KG1 (cell line): ENCODE data around the gene KDM5A.

ENCODE experiments used
- DNase-seq: peaks from one replicate; lab custom pipeline; 2025; lab: John Stamatoyannopoulos, UW

KDM5A gene

GRCh38 chr12:272942-273341 lies 116.2 kb downstream of the KDM5A start:
- no peak for DNase-seq

GRCh38 chr12:271161-271560 lies 118.0 kb downstream of the KDM5A start:
- DNase-seq, result no peak

- no peak for DNase-seq
These were observed 119.9 kb downstream of the KDM5A start for GRCh38 chr12:269191-269590.

- DNase-seq, result no peak
These were observed 120.7 kb downstream of the KDM5A start for GRCh38 chr12:268483-268840.

GRCh38 chr12:267581-268482 lies 121.3 kb downstream of the KDM5A start:
- DNase-seq, result no peak

- DNase-seq, result no peak
These were observed 124.0 kb downstream of the KDM5A start for GRCh38 chr12:265096-265495.

- DNase-seq, result no peak
These were observed 124.9 kb downstream of the KDM5A start for GRCh38 chr12:264269-264668.

GRCh38 chr12:263574-263973 lies 125.5 kb downstream of the KDM5A start:
- DNase-seq, result no peak

- no peak for DNase-seq
These were observed 126.3 kb downstream of the KDM5A start, which contains the start of gene SLC6A13 for GRCh38 chr12:262817-263216. SLC6A13 (minus strand) TSS chr12:262836; CDS start chr12:260052, 2,784 bp downstream.

- DNase-seq, result no peak
These were observed 127.0 kb downstream of the KDM5A start for GRCh38 chr12:262113-262512.

- no peak for DNase-seq
These were observed 131.4 kb downstream of the KDM5A start for GRCh38 chr12:257521-258321.

- DNase-seq, result no peak
These were observed 132.2 kb downstream of the KDM5A start for GRCh38 chr12:256958-257357.

GRCh38 chr12:256225-256624 lies 132.9 kb downstream of the KDM5A start:
- no peak for DNase-seq

- no peak for DNase-seq
These were observed 134.2 kb downstream of the KDM5A start for GRCh38 chr12:254912-255311.

- DNase-seq, result no peak
These were observed 135.1 kb downstream of the KDM5A start for GRCh38 chr12:254039-254438.

- DNase-seq, result no peak
These were observed 135.8 kb downstream of the KDM5A start for GRCh38 chr12:253116-253831.

GRCh38 chr12:252636-253035 lies 136.5 kb downstream of the KDM5A start:
- DNase-seq, result no peak

- DNase-seq, result no peak
These were observed 141.8 kb downstream of the KDM5A start for GRCh38 chr12:247271-247670.

- DNase-seq, result no peak
These were observed 145.7 kb downstream of the KDM5A start for GRCh38 chr12:243381-243780.

- no peak for DNase-seq
These were observed 146.6 kb downstream of the KDM5A start for GRCh38 chr12:242496-242895.

- no peak for DNase-seq
These were observed 147.9 kb downstream of the KDM5A start for GRCh38 chr12:241266-241665.

GRCh38 chr12:240566-240965 lies 148.6 kb downstream of the KDM5A start:
- DNase-seq, result no peak
